ENCODE measurements around the gene LMAN1L.

DNA sequence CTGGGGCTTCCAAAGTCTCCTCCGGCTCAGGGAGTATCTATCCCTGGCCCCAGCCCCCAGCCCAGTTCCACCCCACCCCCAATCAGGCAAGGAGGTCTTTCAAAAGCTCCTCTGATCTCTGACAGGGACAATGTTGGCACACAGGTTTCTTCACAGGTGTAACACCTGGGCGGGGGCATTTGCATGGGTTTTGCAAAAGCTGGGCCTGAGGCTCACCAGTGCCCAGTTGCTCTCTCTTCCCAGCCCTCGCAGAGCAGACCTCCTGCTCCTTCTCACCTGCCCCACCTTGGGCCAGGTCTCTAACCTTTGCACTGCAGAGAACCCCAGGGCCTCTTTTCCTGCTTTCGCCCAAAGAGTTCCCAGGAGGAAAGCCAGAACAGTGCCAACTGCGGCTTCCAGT lies 39.3 kb upstream of the LMAN1L start:
- no peak for TF ChIP-seq EZH2 (IDR thresholded peaks at IDR 0.05)
- TF ChIP-seq POLR2AphosphoS5 (IDR thresholded peaks at IDR 0.05; ENCODE audit: borderline replicate concordance, low read depth, low read length): no peak
- no peak for TF ChIP-seq FOXP2 (optimal IDR thresholded peaks at IDR 0.05; ENCODE audit: control extremely low read depth, extremely low read length, insufficient read depth)

All from SK-N-MC (cell line).